WERI-Rb-1 (cell line): ENCODE results near the gene PRKAR1B.
A peak's percentile ranks its signal among the peaks of the same experiment; 100 is the strongest.

Experiments used
- DNase-seq: peaks from one replicate; pipeline ENCODE4 v3.0.0-alpha.2; 2020
- H3K27ac ChIP-seq: fragments of 250-450 bp; sonication (Bioruptor Pico); 2 replicates; pipeline ENCODE4 v1.5.1; 2020; ENCODE audit warnings: mild to moderate bottlenecking, moderate library complexity
- H3K27me3 ChIP-seq: fragments of 250-450 bp; sonication (Bioruptor Pico); 2 replicates; pipeline ENCODE4 v1.5.1; 2021; ENCODE audit warnings: mild to moderate bottlenecking, low read depth, moderate library complexity; ENCODE audit not compliant: insufficient read depth, severe bottlenecking
- H3K36me3 ChIP-seq: fragments of 250-450 bp; sonication (Bioruptor Pico); 2 replicates; pipeline ENCODE4 v1.5.1; 2020; ENCODE audit warnings: mild to moderate bottlenecking, moderate library complexity
- H3K4me3 ChIP-seq: 2 replicates; pipeline ENCODE4 v1.5.1; 2011; ENCODE audit warnings: low read depth, mild to moderate bottlenecking, control low read depth, low read length
- H3K9me3 ChIP-seq: fragments of 250-450 bp; sonication (Bioruptor Pico); 2 replicates; pipeline ENCODE4 v1.5.1; 2021; ENCODE audit warnings: mild to moderate bottlenecking, moderate library complexity; ENCODE audit not compliant: severe bottlenecking
- TF ChIP-seq, protein P1 (sequence below): IDR thresholded peaks from 2 replicates; pipeline ENCODE4 v1.5.1; 2011; ENCODE audit warnings: low read depth, mild to moderate bottlenecking, control low read depth, inconsistent platforms, low read length

Gene PRKAR1B

DNA sequence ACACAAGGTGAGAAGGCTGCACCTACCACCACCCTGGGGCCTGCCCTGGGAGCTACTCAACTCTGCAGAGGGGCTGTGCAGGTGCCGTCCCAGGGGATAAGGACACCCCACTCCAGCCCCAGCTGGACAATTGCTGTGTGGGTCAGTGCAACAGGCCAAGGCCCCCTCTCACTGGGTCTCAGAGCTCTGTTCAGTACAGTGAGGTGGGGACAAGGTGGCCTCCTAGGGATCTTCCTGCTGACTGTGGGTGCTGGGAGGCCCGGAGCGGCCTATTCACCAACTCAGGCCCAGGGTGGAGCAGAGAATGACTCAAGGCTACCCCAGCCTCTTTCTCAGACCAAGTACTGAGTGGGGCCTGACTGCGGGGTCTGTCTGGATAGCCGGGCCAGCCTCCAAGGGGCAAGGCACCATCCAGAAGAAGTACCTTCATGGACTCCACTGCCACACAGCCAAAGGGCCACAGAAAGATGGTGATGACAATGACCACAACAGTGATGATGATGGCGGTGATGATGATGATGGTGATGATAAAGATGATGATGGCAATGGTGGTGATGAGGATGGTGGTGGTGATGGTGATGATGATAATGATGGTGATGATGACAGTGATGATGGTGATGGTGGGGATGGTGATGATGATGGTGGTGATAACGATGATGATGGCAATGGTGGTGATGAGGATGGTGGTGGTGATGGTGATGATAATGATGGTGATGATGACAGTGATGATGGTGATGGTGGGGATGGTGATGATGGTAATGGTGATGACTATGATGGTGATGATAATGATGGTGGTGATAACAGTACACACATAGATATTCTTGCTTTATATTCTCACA lies 60.4 kb downstream of the PRKAR1B start:
- H3K36me3 ChIP-seq, result peaks cover 3% of the 10 kb centered on the region; the same call in 1 of the 2 replicates
- DNase-seq, result no peak
- TF ChIP-seq, protein P1, sequence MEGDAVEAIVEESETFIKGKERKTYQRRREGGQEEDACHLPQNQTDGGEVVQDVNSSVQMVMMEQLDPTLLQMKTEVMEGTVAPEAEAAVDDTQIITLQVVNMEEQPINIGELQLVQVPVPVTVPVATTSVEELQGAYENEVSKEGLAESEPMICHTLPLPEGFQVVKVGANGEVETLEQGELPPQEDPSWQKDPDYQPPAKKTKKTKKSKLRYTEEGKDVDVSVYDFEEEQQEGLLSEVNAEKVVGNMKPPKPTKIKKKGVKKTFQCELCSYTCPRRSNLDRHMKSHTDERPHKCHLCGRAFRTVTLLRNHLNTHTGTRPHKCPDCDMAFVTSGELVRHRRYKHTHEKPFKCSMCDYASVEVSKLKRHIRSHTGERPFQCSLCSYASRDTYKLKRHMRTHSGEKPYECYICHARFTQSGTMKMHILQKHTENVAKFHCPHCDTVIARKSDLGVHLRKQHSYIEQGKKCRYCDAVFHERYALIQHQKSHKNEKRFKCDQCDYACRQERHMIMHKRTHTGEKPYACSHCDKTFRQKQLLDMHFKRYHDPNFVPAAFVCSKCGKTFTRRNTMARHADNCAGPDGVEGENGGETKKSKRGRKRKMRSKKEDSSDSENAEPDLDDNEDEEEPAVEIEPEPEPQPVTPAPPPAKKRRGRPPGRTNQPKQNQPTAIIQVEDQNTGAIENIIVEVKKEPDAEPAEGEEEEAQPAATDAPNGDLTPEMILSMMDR, result no peak
- no peaks in the 10 kb centered on the region for H3K9me3 ChIP-seq
- H3K27ac ChIP-seq, result no peak overlapping the region
- H3K4me3 ChIP-seq, result no peak overlapping the region
- H3K27me3 ChIP-seq, result no peaks in the 10 kb centered on the region

DNA sequence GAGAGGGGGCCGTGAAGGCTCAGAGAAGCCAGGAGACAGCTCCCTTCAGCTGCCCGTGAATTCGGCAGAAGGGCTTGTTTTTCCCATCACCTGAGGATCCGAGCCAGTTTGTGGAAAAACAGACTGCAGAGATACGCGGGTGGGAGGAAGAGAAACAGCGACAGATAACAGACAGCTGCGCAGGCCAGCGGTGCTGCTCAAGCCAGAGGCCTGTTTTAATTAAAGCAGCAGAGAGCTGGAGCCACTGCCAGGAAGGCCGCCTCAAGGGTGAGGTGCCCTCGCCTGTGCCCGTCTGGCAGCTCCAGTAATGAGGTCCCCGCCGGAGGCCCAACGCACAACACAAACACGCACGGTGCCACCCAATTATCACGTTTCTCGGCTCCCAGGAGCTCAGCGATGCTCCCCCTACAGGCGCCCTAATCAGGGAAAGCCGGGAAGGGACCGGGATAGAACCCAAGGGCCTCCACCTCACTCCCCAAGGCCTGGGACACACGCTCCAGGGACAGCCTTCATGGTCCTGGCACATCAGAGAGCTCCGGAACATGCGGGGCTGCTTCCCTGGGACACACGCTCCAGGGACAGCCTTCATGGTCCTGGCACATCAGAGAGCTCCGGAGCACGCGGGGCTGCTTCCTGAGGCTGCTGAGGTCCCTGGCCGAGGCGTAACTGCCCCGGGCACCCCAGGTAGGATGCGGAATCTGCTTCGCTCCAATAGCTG lies 61.2 kb downstream of the PRKAR1B start:
- H3K27ac ChIP-seq, result no peak overlapping the region
- peaks cover 3% of the 10 kb centered on the region; the same call in 1 of the 2 replicates for H3K36me3 ChIP-seq
- TF ChIP-seq, protein P1, result peak; percentile 22; the same call in 1 of the 2 replicates
- no peaks in the 10 kb centered on the region for H3K27me3 ChIP-seq
- H3K4me3 ChIP-seq, result no peak overlapping the region
- DNase-seq, result no peak
- no peaks in the 10 kb centered on the region for H3K9me3 ChIP-seq

DNA sequence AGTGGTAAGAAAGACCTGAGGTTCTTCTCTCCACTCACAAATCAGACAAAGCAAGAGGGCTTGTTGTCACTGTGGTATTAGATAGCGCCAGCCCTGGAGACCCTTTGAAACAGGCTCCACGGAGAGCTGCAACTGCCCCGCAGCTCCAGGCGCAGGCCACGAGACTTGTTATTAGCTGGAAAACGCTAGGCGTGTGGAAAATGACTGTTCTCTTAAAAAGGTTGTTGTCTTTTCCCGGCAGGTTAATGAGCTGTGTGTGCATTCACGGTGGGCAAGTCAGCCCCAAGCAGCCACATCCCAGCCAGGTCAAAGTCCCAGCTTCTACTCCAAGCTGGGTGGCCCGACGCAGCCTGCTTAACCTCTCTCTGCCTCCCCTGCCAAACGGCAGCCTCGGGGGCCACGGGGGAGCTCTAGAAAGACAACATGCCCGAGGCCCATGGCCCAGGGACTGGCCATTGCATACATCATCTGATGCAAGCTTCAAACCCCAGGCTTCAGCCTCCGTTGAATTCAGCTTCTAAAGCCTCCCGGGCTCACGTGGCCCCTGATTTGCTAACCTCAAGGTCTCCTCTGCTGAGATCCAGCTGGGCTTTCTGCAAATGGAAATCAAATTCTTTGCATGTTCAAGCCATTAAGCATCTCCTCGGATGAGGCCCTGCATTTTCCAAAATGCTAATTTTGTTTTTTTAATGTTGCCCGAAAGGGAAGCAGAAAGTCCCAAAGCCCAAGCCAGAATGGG lies 61.9 kb downstream of the PRKAR1B start:
- Histone ChIP-seq H3K27me3 (no peaks in the 10 kb centered on the region), H3K27ac (no peak overlapping the region), H3K9me3 (no peaks in the 10 kb centered on the region), H3K4me3 (no peak overlapping the region), H3K36me3 (peaks cover 3% of the 10 kb centered on the region; the same call in 1 of the 2 replicates)
- no peak for DNase-seq
- TF ChIP-seq, protein P1, result no peak

DNA sequence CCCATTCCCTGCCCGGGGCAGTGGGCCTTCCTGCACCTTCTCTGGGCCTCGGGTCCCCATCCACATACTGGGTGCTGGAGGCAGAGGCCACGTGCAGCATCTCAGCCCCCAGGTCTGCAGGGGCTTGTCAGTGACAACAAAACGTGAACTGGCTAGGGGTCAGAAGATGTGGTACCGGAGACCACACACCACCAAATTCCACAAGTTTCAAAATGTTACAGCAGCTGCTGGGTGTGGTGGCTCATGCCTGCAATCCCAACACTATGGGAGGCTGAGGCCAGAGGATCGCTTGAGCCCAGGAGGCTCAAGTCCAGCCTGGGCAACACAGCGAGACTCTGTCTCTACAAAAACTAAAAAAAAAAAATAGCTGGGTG lies 62.7 kb downstream of the PRKAR1B start:
- no peak overlapping the region for H3K27ac ChIP-seq
- TF ChIP-seq, protein P1, result no peak
- no peak for DNase-seq
- no peak overlapping the region for H3K4me3 ChIP-seq
- H3K27me3 ChIP-seq, result no peaks in the 10 kb centered on the region
- H3K36me3 ChIP-seq, result peaks cover 3% of the 10 kb centered on the region; the same call in 1 of the 2 replicates
- no peaks in the 10 kb centered on the region for H3K9me3 ChIP-seq

DNA sequence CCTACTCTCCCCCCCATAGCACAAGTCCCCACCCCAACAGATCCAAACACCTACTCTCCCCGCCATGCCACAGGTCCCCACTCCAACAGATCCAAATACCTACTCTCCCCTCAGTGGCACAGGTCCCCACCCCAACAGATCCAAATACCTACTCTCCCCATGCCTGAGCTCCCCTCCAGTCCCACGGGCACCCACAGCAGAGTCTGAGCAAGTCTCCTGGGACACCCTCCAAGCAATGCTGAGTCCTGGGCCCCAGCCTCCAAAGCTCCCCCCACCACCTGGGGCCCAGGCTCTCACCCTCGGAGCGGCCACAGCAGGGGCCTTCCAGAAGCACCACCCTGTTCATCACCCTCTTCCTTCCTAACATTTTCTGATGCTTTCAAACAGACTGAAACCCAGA lies 64.5 kb downstream of the PRKAR1B start:
- DNase-seq, result no peak
- H3K36me3 ChIP-seq, result no peaks in the 10 kb centered on the region
- no peaks in the 10 kb centered on the region for H3K9me3 ChIP-seq
- H3K27me3 ChIP-seq, result no peaks in the 10 kb centered on the region
- TF ChIP-seq, protein P1, result no peak
- no peak overlapping the region for H3K4me3 ChIP-seq
- H3K27ac ChIP-seq, result no peak overlapping the region
